Activated naive CD8-positive, alpha-beta T cell treated with anti-CD3 and anti-CD28 coated beads, Interleukin-2, amount 50 U/mL, for 24 hours (primary cell): ENCODE data around the gene NCDN.

Source experiments
- ATAC-seq: fragments of 150-1000 bp; cut with Tn5 transposase; one replicate; pipeline ENCODE4 v1.10.0; 2021
- DNase-seq: peaks from one replicate; pipeline ENCODE4 v3.0.0; 2021
- H3K27ac Mint-ChIP-seq: one replicate; pipeline ENCODE4 v1.8.0; 2021; ENCODE audit warnings: mild to moderate bottlenecking, mixed read lengths
- H3K27me3 Mint-ChIP-seq: one replicate; pipeline ENCODE4 v1.8.0; 2021; ENCODE audit warnings: mixed read lengths
- H3K36me3 Mint-ChIP-seq: one replicate; pipeline ENCODE4 v1.8.0; 2021; ENCODE audit warnings: low read depth, mixed read lengths
- H3K4me1 Mint-ChIP-seq: one replicate; pipeline ENCODE4 v1.8.0; 2021; ENCODE audit warnings: mixed read lengths
- H3K4me3 Mint-ChIP-seq: one replicate; pipeline ENCODE4 v1.8.0; 2021; ENCODE audit warnings: mild to moderate bottlenecking, moderate library complexity, mixed read lengths
- H3K9me3 Mint-ChIP-seq: one replicate; pipeline ENCODE4 v1.8.0; 2021; ENCODE audit warnings: mixed read lengths

Gene NCDN

GRCh38 chr1:35557611-35558373 is at the start of gene NCDN:
Gene NCDN (plus strand): TSS chr1:35557799. CDS start chr1:35558191, 392 bp downstream.
- peaks cover 53% of the 10 kb centered on the region for H3K4me1 Mint-ChIP-seq
- peak within 1 kb of the TSS; percentile 95 for H3K27ac Mint-ChIP-seq
- DNase-seq (peak; percentile 95), ATAC-seq (peak; percentile 91)
- H3K36me3 Mint-ChIP-seq: peaks cover 12% of the 10 kb centered on the region
- H3K27me3 Mint-ChIP-seq: no peaks in the 10 kb centered on the region
- peak within 1 kb of the TSS; percentile 94 for H3K4me3 Mint-ChIP-seq
- H3K9me3 Mint-ChIP-seq: no peaks in the 10 kb centered on the region

GRCh38 chr1:35507947-35508346 is 49.7 kb upstream of the NCDN start:
- Mint-ChIP-seq H3K27ac (no peak overlapping the region), H3K4me3 (no peak overlapping the region), H3K36me3 (peaks cover 8% of the 10 kb centered on the region), H3K4me1 (peaks cover 47% of the 10 kb centered on the region), H3K27me3 (no peaks in the 10 kb centered on the region), H3K9me3 (no peaks in the 10 kb centered on the region)
- ATAC-seq (no peak), DNase-seq (no peak)

GRCh38 chr1:35509558-35509957 is 48.0 kb upstream of the NCDN start:
- no peaks in the 10 kb centered on the region for H3K9me3 Mint-ChIP-seq
- no peaks in the 10 kb centered on the region for H3K27me3 Mint-ChIP-seq
- DNase-seq: no peak
- H3K4me3 Mint-ChIP-seq: no peak overlapping the region
- no peak for ATAC-seq
- peaks cover 8% of the 10 kb centered on the region for H3K36me3 Mint-ChIP-seq
- H3K4me1 Mint-ChIP-seq: peaks cover 47% of the 10 kb centered on the region
- H3K27ac Mint-ChIP-seq: no peak overlapping the region

- peaks cover 12% of the 10 kb centered on the region for H3K9me3 Mint-ChIP-seq
- no peaks in the 10 kb centered on the region for H3K27me3 Mint-ChIP-seq
- ATAC-seq: no peak
- H3K4me3 Mint-ChIP-seq: no peak overlapping the region
- no peak overlapping the region for H3K27ac Mint-ChIP-seq
- peaks cover 16% of the 10 kb centered on the region for H3K36me3 Mint-ChIP-seq
- DNase-seq: no peak
- peaks cover 36% of the 10 kb centered on the region for H3K4me1 Mint-ChIP-seq
Observed at GRCh38 chr1:35511305-35511704, 46.3 kb upstream of the NCDN start.

- Mint-ChIP-seq H3K9me3 (peaks cover 26% of the 10 kb centered on the region), H3K27ac (no peak overlapping the region), H3K36me3 (peaks cover 33% of the 10 kb centered on the region), H3K27me3 (no peaks in the 10 kb centered on the region), H3K4me3 (no peak overlapping the region), H3K4me1 (peaks cover 8% of the 10 kb centered on the region)
- ATAC-seq: no peak
- DNase-seq: no peak
Observed at GRCh38 chr1:35518183-35518582, 39.4 kb upstream of the NCDN start.

GRCh38 chr1:35519432-35519831 is 38.2 kb upstream of the NCDN start:
- H3K9me3 Mint-ChIP-seq: peaks cover 28% of the 10 kb centered on the region
- H3K4me3 Mint-ChIP-seq: no peak overlapping the region
- no peak for DNase-seq
- no peak for ATAC-seq
- no peak overlapping the region for H3K27ac Mint-ChIP-seq
- H3K4me1 Mint-ChIP-seq: peaks cover 8% of the 10 kb centered on the region
- H3K27me3 Mint-ChIP-seq: no peaks in the 10 kb centered on the region
- H3K36me3 Mint-ChIP-seq: peaks cover 38% of the 10 kb centered on the region

GRCh38 chr1:35524106-35524505 is 33.5 kb upstream of the NCDN start:
- ATAC-seq: no peak

GRCh38 chr1:35530168-35530567 is 27.4 kb upstream of the NCDN start:
- no peak for ATAC-seq

More at GRCh38 chr1:35524106-35524505, 33.5 kb upstream of the NCDN start:
- H3K27me3 Mint-ChIP-seq: no peaks in the 10 kb centered on the region
- no peak overlapping the region for H3K27ac Mint-ChIP-seq
- DNase-seq: no peak
- peaks cover 10% of the 10 kb centered on the region for H3K9me3 Mint-ChIP-seq
- no peak overlapping the region for H3K4me3 Mint-ChIP-seq
- peaks cover 4% of the 10 kb centered on the region for H3K4me1 Mint-ChIP-seq
- H3K36me3 Mint-ChIP-seq: peaks cover 25% of the 10 kb centered on the region

GRCh38 chr1:35530946-35531345 is 26.7 kb upstream of the NCDN start:
- peaks cover 27% of the 10 kb centered on the region for H3K36me3 Mint-ChIP-seq
- no peak overlapping the region for H3K27ac Mint-ChIP-seq
- no peak for ATAC-seq
- H3K27me3 Mint-ChIP-seq: no peaks in the 10 kb centered on the region
- peaks cover 14% of the 10 kb centered on the region for H3K9me3 Mint-ChIP-seq
- no peak for DNase-seq
- no peak overlapping the region for H3K4me3 Mint-ChIP-seq
- H3K4me1 Mint-ChIP-seq: peaks cover 5% of the 10 kb centered on the region

More at GRCh38 chr1:35530168-35530567, 27.4 kb upstream of the NCDN start:
- Mint-ChIP-seq H3K36me3 (peaks cover 28% of the 10 kb centered on the region), H3K9me3 (peaks cover 14% of the 10 kb centered on the region), H3K27me3 (no peaks in the 10 kb centered on the region), H3K4me3 (no peak overlapping the region), H3K4me1 (no peaks in the 10 kb centered on the region), H3K27ac (no peak overlapping the region)
- DNase-seq: no peak

- H3K4me1 Mint-ChIP-seq: peaks cover 9% of the 10 kb centered on the region
- H3K27me3 Mint-ChIP-seq: no peaks in the 10 kb centered on the region
- H3K9me3 Mint-ChIP-seq: peaks cover 14% of the 10 kb centered on the region
- no peak overlapping the region for H3K4me3 Mint-ChIP-seq
- H3K36me3 Mint-ChIP-seq: peaks cover 27% of the 10 kb centered on the region
- DNase-seq (no peak), ATAC-seq (no peak)
- H3K27ac Mint-ChIP-seq: no peak overlapping the region
Observed at GRCh38 chr1:35531368-35531767, 26.2 kb upstream of the NCDN start.

GRCh38 chr1:35532497-35533223 is 24.9 kb upstream of the NCDN start:
- Mint-ChIP-seq H3K4me1 (peaks cover 22% of the 10 kb centered on the region), H3K9me3 (peaks cover 11% of the 10 kb centered on the region), H3K36me3 (peaks cover 25% of the 10 kb centered on the region), H3K27ac (no peak overlapping the region), H3K4me3 (no peak overlapping the region), H3K27me3 (no peaks in the 10 kb centered on the region)
- ATAC-seq: no peak
- no peak for DNase-seq

- no peak for ATAC-seq
- DNase-seq: no peak
- peaks cover 30% of the 10 kb centered on the region for H3K4me1 Mint-ChIP-seq
- H3K9me3 Mint-ChIP-seq: peaks cover 11% of the 10 kb centered on the region
- no peak overlapping the region for H3K27ac Mint-ChIP-seq
- H3K36me3 Mint-ChIP-seq: peaks cover 21% of the 10 kb centered on the region
- H3K4me3 Mint-ChIP-seq: no peak overlapping the region
- H3K27me3 Mint-ChIP-seq: no peaks in the 10 kb centered on the region
Observed at GRCh38 chr1:35533586-35533985, 24.0 kb upstream of the NCDN start.

GRCh38 chr1:35535243-35535642 is 22.4 kb upstream of the NCDN start:
- Mint-ChIP-seq H3K4me1 (peaks cover 47% of the 10 kb centered on the region), H3K36me3 (peaks cover 8% of the 10 kb centered on the region), H3K4me3 (no peak overlapping the region), H3K27me3 (no peaks in the 10 kb centered on the region), H3K9me3 (peaks cover 5% of the 10 kb centered on the region), H3K27ac (no peak overlapping the region)
- ATAC-seq (no peak), DNase-seq (no peak)

- no peak overlapping the region for H3K4me3 Mint-ChIP-seq
- H3K27ac Mint-ChIP-seq: peak overlapping the region; percentile 37
- ATAC-seq (peak; percentile 55), DNase-seq (no peak)
- no peaks in the 10 kb centered on the region for H3K27me3 Mint-ChIP-seq
- peaks cover 52% of the 10 kb centered on the region for H3K4me1 Mint-ChIP-seq
- H3K9me3 Mint-ChIP-seq: no peaks in the 10 kb centered on the region
- H3K36me3 Mint-ChIP-seq: peaks cover 3% of the 10 kb centered on the region
Observed at GRCh38 chr1:35536556-35537162, 20.9 kb upstream of the NCDN start.

- H3K4me3 Mint-ChIP-seq: no peak overlapping the region
- ATAC-seq: no peak
- peaks cover 5% of the 10 kb centered on the region for H3K36me3 Mint-ChIP-seq
- DNase-seq: no peak
- no peaks in the 10 kb centered on the region for H3K9me3 Mint-ChIP-seq
- H3K4me1 Mint-ChIP-seq: peaks cover 58% of the 10 kb centered on the region
- H3K27ac Mint-ChIP-seq: peak overlapping the region; percentile 18
- H3K27me3 Mint-ChIP-seq: no peaks in the 10 kb centered on the region
Observed at GRCh38 chr1:35537806-35538205, 19.8 kb upstream of the NCDN start.
